Fibroblast of upper back skin (primary cell): ENCODE measurements around the gene VAMP3.
A peak's percentile ranks its signal among the peaks of the same experiment; 100 is the strongest.
"Not testable (repeated sequence)": the region's sequence is repeated elsewhere in the genome, so short reads cannot be mapped to it uniquely, and the experiment has no call there.

Source experiments
- DNase-seq: peaks from one replicate; pipeline ENCODE4 v3.0.0-alpha.2; 2013

Gene VAMP3

GRCh38 chr1:7769673-7770412, 1.3 kb upstream of the VAMP3 start:
- no peak for DNase-seq

GRCh38 chr1:7770669-7770996, 463 bp upstream of the VAMP3 start:
- DNase-seq: no peak

GRCh38 chr1:7771823-7772299, 765 bp downstream of the VAMP3 start:
- DNase-seq: no peak

- DNase-seq: no peak
Observed at GRCh38 chr1:7777591-7777990, 6.5 kb downstream of the VAMP3 start.

- no peak for DNase-seq
Observed at GRCh38 chr1:7778133-7778628, 7.1 kb downstream of the VAMP3 start.

- no peak for DNase-seq
Observed at GRCh38 chr1:7780976-7781375, 9.9 kb downstream of the VAMP3 start.

- DNase-seq: no peak
Observed at GRCh38 chr1:7781501-7781900, 10.4 kb downstream of the VAMP3 start.

GRCh38 chr1:7781923-7782495, 10.9 kb downstream of the VAMP3 start:
- DNase-seq: no peak

GRCh38 chr1:7783178-7783711, 12.1 kb downstream of the VAMP3 start:
- peak; percentile 43 for DNase-seq

- peak; percentile 96 for DNase-seq
Observed at GRCh38 chr1:7783826-7784491, 12.9 kb downstream of the VAMP3 start, which contains the start of gene PER3. PER3 (plus strand) TSS chr1:7784291; CDS start chr1:7784878, 587 bp downstream.

- DNase-seq: no peak
Observed at GRCh38 chr1:7784492-7785071, 13.5 kb downstream of the VAMP3 start.

- no peak for DNase-seq
Observed at GRCh38 chr1:7785108-7785507, 14.0 kb downstream of the VAMP3 start.

- DNase-seq: no peak
Observed at GRCh38 chr1:7786795-7787194, 15.7 kb downstream of the VAMP3 start.

GRCh38 chr1:7789828-7790227, 18.7 kb downstream of the VAMP3 start:
- no peak for DNase-seq

GRCh38 chr1:7791027-7791426, 19.9 kb downstream of the VAMP3 start:
- not testable (repeated sequence) for DNase-seq

GRCh38 chr1:7795406-7795805, 24.3 kb downstream of the VAMP3 start:
- DNase-seq: no peak

- no peak for DNase-seq
Observed at GRCh38 chr1:7805460-7805859, 34.4 kb downstream of the VAMP3 start.

GRCh38 chr1:7808253-7808844, 37.3 kb downstream of the VAMP3 start:
- peak; percentile 14 for DNase-seq

- DNase-seq: no peak
Observed at GRCh38 chr1:7809742-7810141, 38.6 kb downstream of the VAMP3 start.

GRCh38 chr1:7810395-7810794, 39.3 kb downstream of the VAMP3 start:
- DNase-seq: peak; percentile 83

GRCh38 chr1:7811476-7811875, 40.4 kb downstream of the VAMP3 start:
- DNase-seq: no peak

GRCh38 chr1:7813677-7814373, 42.7 kb downstream of the VAMP3 start:
- DNase-seq: no peak
